Activated CD8-positive, alpha-beta T cell treated with anti-CD3 and anti-CD28 coated beads for 36 hours (primary cell): ENCODE results near the gene KIAA1328. TPM values are rescaled to one million over a fixed set of nuclear protein-coding genes. Genes with fewer than 3 reads are reported as not detected.

ENCODE experiments used
- ATAC-seq: fragments of 200-7000 bp; cut with Tn5 transposase; one replicate; pipeline ENCODE4 v1.10.0; 2021; ENCODE audit warnings: mild to moderate bottlenecking, moderate library complexity
- CTCF ChIA-PET: fragments of 350-600 bp; sonication (Branson Sonifier 250); formaldehyde crosslinking; loops from one replicate; lab custom pipeline; 2021; ENCODE audit warnings: antibody characterized with exemption; lab: Charles Lee
- POLR2A ChIA-PET: fragments of 350-600 bp; sonication (Branson Sonifier 250); formaldehyde crosslinking; loops from one replicate; lab custom pipeline; 2021; ENCODE audit warnings: antibody characterized with exemption; lab: Charles Lee
- DNase-seq: peaks from one replicate; pipeline ENCODE4 v3.0.0-alpha.2; 2020
- H3K27ac Mint-ChIP-seq: one replicate; pipeline ENCODE4 v1.8.0; 2021; ENCODE audit warnings: mild to moderate bottlenecking, mixed read lengths
- H3K27me3 Mint-ChIP-seq: one replicate; pipeline ENCODE4 v1.8.0; 2021; ENCODE audit warnings: mixed read lengths
- H3K36me3 Mint-ChIP-seq: one replicate; pipeline ENCODE4 v1.8.0; 2021; ENCODE audit warnings: low read depth, mixed read lengths
- H3K4me1 Mint-ChIP-seq: one replicate; pipeline ENCODE4 v1.8.0; 2021; ENCODE audit warnings: low read depth, mixed read lengths
- H3K4me3 Mint-ChIP-seq: one replicate; pipeline ENCODE4 v1.8.0; 2021; ENCODE audit warnings: mild to moderate bottlenecking, moderate library complexity, mixed read lengths
- H3K9me3 Mint-ChIP-seq: one replicate; pipeline ENCODE4 v1.8.0; 2021; ENCODE audit warnings: mixed read lengths
- CTCF ChIP-seq: fragments of 200-600 bp; IDR thresholded peaks from one replicate; pipeline ENCODE4 v1.8.0; 2022; ENCODE audit warnings: antibody characterized with exemption, mild to moderate bottlenecking
- intact Hi-C: fragments of 100-400 bp; cut with micrococcal nuclease; formaldehyde crosslinking; loops from one replicate; pipeline ENCODE4 v1.10.0; 2022
- total RNA-seq, 2 experiments: library from RNA; stranded (reverse); gene quantifications; one replicate each; pipeline ENCODE4 v1.2.3, GENCODE V29; 2021

Gene KIAA1328
- total RNA-seq, 2 experiments from 2014 or later, result 5.9 to 6.1 TPM

GRCh38 chr18:37085362-37085761 is 256.4 kb downstream of the KIAA1328 start:
- ChIA-PET POLR2A (no interaction called here), CTCF (no interaction called here)
- H3K27ac Mint-ChIP-seq, result no peak overlapping the region
- H3K27me3 Mint-ChIP-seq, result no peaks in the 10 kb centered on the region
- peaks cover 20% of the 10 kb centered on the region for H3K36me3 Mint-ChIP-seq
- peaks cover 8% of the 10 kb centered on the region for H3K9me3 Mint-ChIP-seq
- no peak for DNase-seq
- intact Hi-C loops, result no loop called here
- no peak for TF ChIP-seq CTCF
- H3K4me1 Mint-ChIP-seq, result no peaks in the 10 kb centered on the region
- H3K4me3 Mint-ChIP-seq, result no peak overlapping the region
- no peak for ATAC-seq

GRCh38 chr18:37107748-37108522 is 279.0 kb downstream of the KIAA1328 start:
- POLR2A ChIA-PET, result no interaction called here
- Mint-ChIP-seq H3K4me3 (no peak overlapping the region), H3K9me3 (peaks cover 24% of the 10 kb centered on the region), H3K27me3 (no peaks in the 10 kb centered on the region), H3K4me1 (no peaks in the 10 kb centered on the region), H3K36me3 (peaks cover 12% of the 10 kb centered on the region), H3K27ac (no peak overlapping the region)
- CTCF ChIA-PET, result no interaction called here
- DNase-seq, result no peak
- intact Hi-C loops, result no loop called here
- TF ChIP-seq CTCF, result no peak
- no peak for ATAC-seq

- ChIA-PET POLR2A (interaction anchor here (1.0 kb wide), 1 partner anchor 11 kb away, joined by 3 read pairs; no protein-coding TSS in a partner anchor), CTCF (interaction anchor here (0.5 kb wide), 1 partner anchor 17 kb away, joined by 3 read pairs; no protein-coding TSS in a partner anchor)
- ATAC-seq (no peak), DNase-seq (no peak)
- TF ChIP-seq CTCF, result no peak
- no peaks in the 10 kb centered on the region for H3K36me3 Mint-ChIP-seq
- no peaks in the 10 kb centered on the region for H3K27me3 Mint-ChIP-seq
- no peaks in the 10 kb centered on the region for H3K4me1 Mint-ChIP-seq
- H3K9me3 Mint-ChIP-seq, result peaks cover 2% of the 10 kb centered on the region
- no peak overlapping the region for H3K27ac Mint-ChIP-seq
- H3K4me3 Mint-ChIP-seq, result no peak overlapping the region
- intact Hi-C loops, result no loop called here
These were observed 293.9 kb downstream of the KIAA1328 start for GRCh38 chr18:37122877-37123276.

- Mint-ChIP-seq H3K4me3 (no peak overlapping the region), H3K27me3 (no peaks in the 10 kb centered on the region)
- TF ChIP-seq CTCF, result no peak
These were observed 295.6 kb downstream of the KIAA1328 start for GRCh38 chr18:37124516-37124915.

GRCh38 chr18:37135177-37135576 is 306.2 kb downstream of the KIAA1328 start:
- no peaks in the 10 kb centered on the region for H3K4me1 Mint-ChIP-seq
- POLR2A ChIA-PET, result no interaction called here
- no peak for TF ChIP-seq CTCF
- intact Hi-C loops, result no loop called here
- ATAC-seq (no peak), DNase-seq (no peak)
- peaks cover 13% of the 10 kb centered on the region for H3K36me3 Mint-ChIP-seq
- no peaks in the 10 kb centered on the region for H3K27me3 Mint-ChIP-seq
- H3K9me3 Mint-ChIP-seq, result peaks cover 17% of the 10 kb centered on the region
- CTCF ChIA-PET, result no interaction called here
- H3K4me3 Mint-ChIP-seq, result no peak overlapping the region
- H3K27ac Mint-ChIP-seq, result no peak overlapping the region

More at GRCh38 chr18:37124516-37124915, 295.6 kb downstream of the KIAA1328 start:
- Mint-ChIP-seq H3K27ac (no peak overlapping the region), H3K4me1 (no peaks in the 10 kb centered on the region), H3K9me3 (no peaks in the 10 kb centered on the region), H3K36me3 (no peaks in the 10 kb centered on the region)
- ATAC-seq (no peak), DNase-seq (no peak)
- CTCF ChIA-PET, result no interaction called here
- POLR2A ChIA-PET, result no interaction called here
- intact Hi-C loops, result no loop called here
